Measurements from ENCODE around the gene PDIA6. TPM values are rescaled to one million over a fixed set of nuclear protein-coding genes. Genes with fewer than 3 reads are reported as not detected.
"Not testable (repeated sequence)": the region's sequence is repeated elsewhere in the genome, so short reads cannot be mapped to it uniquely, and the experiment has no call there.

The PDIA6 gene
- total and polyA plus RNA-seq, 2 donors (not counting 1 experiment from before 2014, with no cell fraction given): 23.8 to 53.8 TPM

DNA sequence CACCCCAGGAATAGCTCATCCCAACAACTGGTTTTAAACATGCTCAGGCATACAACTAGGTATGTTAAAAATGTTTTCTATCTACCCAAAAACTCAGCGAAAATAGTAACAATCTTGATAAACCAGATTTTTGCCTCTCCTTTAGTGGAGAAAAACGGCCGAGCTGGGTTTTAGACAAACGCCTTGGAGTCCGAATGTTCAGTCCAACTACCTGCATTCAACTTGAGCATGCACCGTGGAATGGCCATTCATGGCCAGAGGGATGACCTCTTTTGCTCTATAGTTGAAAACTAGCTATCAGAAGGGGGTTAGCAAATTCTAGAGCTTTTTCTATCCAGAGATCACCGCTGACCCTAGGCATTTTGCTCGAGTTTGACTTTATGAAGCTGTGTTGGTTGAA lies 30.8 kb downstream of the PDIA6 start:
- H2AFZ ChIP-seq (ENCODE audit: insufficient read depth, low read depth, low read length, poor library complexity, severe bottlenecking): no peak overlapping the region
- no peaks in the 10 kb centered on the region for H3K79me2 ChIP-seq (ENCODE audit: control insufficient read depth, insufficient read depth, low read length)
- no peaks in the 10 kb centered on the region for H3K27me3 ChIP-seq (replicated peaks in 1 of 4; ENCODE audit: control extremely low read depth in 1 of 4, control insufficient read depth in 3 of 4, insufficient read depth in 4 of 4, low read length in 3 of 4)
- TF ChIP-seq, protein P1, sequence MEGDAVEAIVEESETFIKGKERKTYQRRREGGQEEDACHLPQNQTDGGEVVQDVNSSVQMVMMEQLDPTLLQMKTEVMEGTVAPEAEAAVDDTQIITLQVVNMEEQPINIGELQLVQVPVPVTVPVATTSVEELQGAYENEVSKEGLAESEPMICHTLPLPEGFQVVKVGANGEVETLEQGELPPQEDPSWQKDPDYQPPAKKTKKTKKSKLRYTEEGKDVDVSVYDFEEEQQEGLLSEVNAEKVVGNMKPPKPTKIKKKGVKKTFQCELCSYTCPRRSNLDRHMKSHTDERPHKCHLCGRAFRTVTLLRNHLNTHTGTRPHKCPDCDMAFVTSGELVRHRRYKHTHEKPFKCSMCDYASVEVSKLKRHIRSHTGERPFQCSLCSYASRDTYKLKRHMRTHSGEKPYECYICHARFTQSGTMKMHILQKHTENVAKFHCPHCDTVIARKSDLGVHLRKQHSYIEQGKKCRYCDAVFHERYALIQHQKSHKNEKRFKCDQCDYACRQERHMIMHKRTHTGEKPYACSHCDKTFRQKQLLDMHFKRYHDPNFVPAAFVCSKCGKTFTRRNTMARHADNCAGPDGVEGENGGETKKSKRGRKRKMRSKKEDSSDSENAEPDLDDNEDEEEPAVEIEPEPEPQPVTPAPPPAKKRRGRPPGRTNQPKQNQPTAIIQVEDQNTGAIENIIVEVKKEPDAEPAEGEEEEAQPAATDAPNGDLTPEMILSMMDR (IDR thresholded peaks at IDR 0.05): no peak
- TF ChIP-seq EZH2 (IDR thresholded peaks at IDR 0.05; ENCODE audit: borderline replicate concordance, insufficient read depth, low read depth, low read length, poor library complexity, severe bottlenecking): no peak
- no peak overlapping the region for H3K4me3 ChIP-seq (ENCODE audit: control extremely low read depth in 1 of 5, extremely low read depth in 1 of 5, insufficient read depth in 1 of 5, low read depth in 2 of 5, low read length in 4 of 5)
- intact Hi-C loops (cut with micrococcal nuclease): no loop called here
- H3K27ac Mint-ChIP-seq: no peak overlapping the region
- no peaks in the 10 kb centered on the region for H3K4me1 Mint-ChIP-seq
- H3K9me3 Mint-ChIP-seq (ENCODE audit: insufficient read depth): no peaks in the 10 kb centered on the region
- CTCF ChIA-PET: interaction anchor here (0.7 kb wide), 1 partner anchor 35 kb away, joined by 3 read pairs; no protein-coding TSS in a partner anchor
- H3K9me3 ChIP-seq (ENCODE audit: control extremely low read depth in 1 of 3, control insufficient read depth in 2 of 3, insufficient read depth in 1 of 3, low read length in 2 of 3): no peaks in the 10 kb centered on the region
- POLR2A ChIA-PET: no interaction called here
- H4K20me1 ChIP-seq (ENCODE audit: control insufficient read depth, insufficient read depth, low read length, poor library complexity, severe bottlenecking): peaks cover 2% of the 10 kb centered on the region
- no peak for DNase-seq
- H3K36me3 ChIP-seq (replicated peaks in 1 of 2; ENCODE audit: control extremely low read depth in 1 of 2, control insufficient read depth in 1 of 2, extremely low read depth in 1 of 2, insufficient read depth in 2 of 2, low read length in 1 of 2): peaks cover 15 to 76% of the 10 kb centered on the region in 2 experiments
- no peaks in the 10 kb centered on the region for H3K27me3 Mint-ChIP-seq
- no peak overlapping the region for H3K4me2 ChIP-seq (replicated peaks; ENCODE audit: low read depth, low read length, poor library complexity, severe bottlenecking)
- WGBS (ENCODE audit: insufficient coverage): 98% methylated on average over 6 of the region's 8 CpGs
- no peak overlapping the region for H3K27ac ChIP-seq (ENCODE audit: low read length in 2 of 2)
- H3K4me1 ChIP-seq (ENCODE audit: control insufficient read depth in 2 of 2, insufficient read depth in 2 of 2, low read length in 2 of 2): no peaks in the 10 kb centered on the region
- no peak overlapping the region for H3K4me3 Mint-ChIP-seq
- ATAC-seq (ENCODE audit: low read depth): no peak
- H3K9ac ChIP-seq (ENCODE audit: low read length): no peak overlapping the region

DNA sequence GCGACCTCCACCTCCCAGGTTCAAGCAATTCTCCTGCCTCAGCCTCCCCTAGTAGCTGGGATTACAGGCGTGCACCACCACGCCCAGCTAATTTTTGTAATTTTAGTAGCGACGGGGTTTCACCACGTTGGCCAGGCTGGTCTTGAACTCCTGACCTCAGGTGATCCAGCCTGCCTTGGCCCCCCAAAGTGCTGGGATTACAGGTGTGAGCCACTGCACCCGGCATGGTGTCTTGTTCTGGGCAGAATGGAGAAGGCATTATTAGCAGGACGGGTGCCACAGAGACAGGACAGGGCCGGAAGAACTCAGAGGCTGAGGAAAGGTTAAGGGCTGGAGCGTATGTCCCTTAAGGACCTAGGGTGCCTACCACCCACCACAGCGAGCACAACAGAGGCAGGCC lies 31.8 kb downstream of the PDIA6 start:
- H3K4me3 ChIP-seq (ENCODE audit: control extremely low read depth in 1 of 5, extremely low read depth in 1 of 5, insufficient read depth in 1 of 5, low read depth in 2 of 5, low read length in 4 of 5); H3K4me1 Mint-ChIP-seq; DNase-seq; H3K79me2 ChIP-seq (ENCODE audit: control insufficient read depth, insufficient read depth, low read length); H3K27me3 ChIP-seq (replicated peaks in 1 of 4; ENCODE audit: control extremely low read depth in 1 of 4, control insufficient read depth in 3 of 4, insufficient read depth in 4 of 4, low read length in 3 of 4); H3K4me1 ChIP-seq (ENCODE audit: control insufficient read depth in 2 of 2, insufficient read depth in 2 of 2, low read length in 2 of 2); H3K27me3 Mint-ChIP-seq; H2AFZ ChIP-seq (ENCODE audit: insufficient read depth, low read depth, low read length, poor library complexity, severe bottlenecking); intact Hi-C loops (cut with micrococcal nuclease); H4K20me1 ChIP-seq (ENCODE audit: control insufficient read depth, insufficient read depth, low read length, poor library complexity, severe bottlenecking); H3K27ac Mint-ChIP-seq; H3K4me3 Mint-ChIP-seq; CTCF ChIA-PET; H3K27ac ChIP-seq (ENCODE audit: low read length in 2 of 2); H3K9ac ChIP-seq (ENCODE audit: low read length); POLR2A ChIA-PET; ATAC-seq (ENCODE audit: low read depth); H3K9me3 ChIP-seq (ENCODE audit: control extremely low read depth in 1 of 3, control insufficient read depth in 2 of 3, insufficient read depth in 1 of 3, low read length in 2 of 3); H3K9me3 Mint-ChIP-seq (ENCODE audit: insufficient read depth); H3K4me2 ChIP-seq (replicated peaks; ENCODE audit: low read depth, low read length, poor library complexity, severe bottlenecking): not testable (repeated sequence)
- WGBS (ENCODE audit: insufficient coverage): 95% methylated on average over 9 of the region's 11 CpGs
- peaks cover 15 to 68% of the 10 kb centered on the region in 2 experiments for H3K36me3 ChIP-seq (replicated peaks in 1 of 2; ENCODE audit: control extremely low read depth in 1 of 2, control insufficient read depth in 1 of 2, extremely low read depth in 1 of 2, insufficient read depth in 2 of 2, low read length in 1 of 2)

Data from B cell (primary cell).